ENCODE measurements around the gene ZNF76. TPM values are rescaled to one million over a fixed set of nuclear protein-coding genes. Genes with fewer than 3 reads are reported as not detected.

Gene ZNF76
- total RNA-seq, 4 donors from 2014 or later = 19.6 to 52.5 (median 27.5) TPM

- Histone ChIP-seq H3K36me3 (peaks cover 10% of the 10 kb centered on the region), H3K9me3 (no peaks in the 10 kb centered on the region), H3K27ac (peak within 1 kb of the TSS; percentile 86), H3K27me3 (no peaks in the 10 kb centered on the region), H3K4me1 (peaks cover 32% of the 10 kb centered on the region), H3K4me3 (peak within 1 kb of the TSS; percentile 85)
- WGBS = under 1% methylated on average over 16 of the region's 77 CpGs
- peak; percentile 99 for DNase-seq (ENCODE audit: low spot score in 2 of 2)
- TF ChIP-seq POLR2A (IDR thresholded peaks at IDR 0.05) = peak in 1 of 2 donors; percentile 85
- TF ChIP-seq CTCF (IDR thresholded peaks at IDR 0.05) = peak; percentile 98 to 99
- TF ChIP-seq POLR2AphosphoS5 (IDR thresholded peaks at IDR 0.05) = peak; percentile 5 to 91 (median 73)
- TF ChIP-seq EP300 (IDR thresholded peaks at IDR 0.05) = no peak
Observed at GRCh38 chr6:35342258-35343091, 82.9 kb downstream of the ZNF76 start, which contains the start of gene PPARD. Gene PPARD (plus strand): TSS chr6:35342558. CDS start chr6:35411088, 68,530 bp downstream.

DNA sequence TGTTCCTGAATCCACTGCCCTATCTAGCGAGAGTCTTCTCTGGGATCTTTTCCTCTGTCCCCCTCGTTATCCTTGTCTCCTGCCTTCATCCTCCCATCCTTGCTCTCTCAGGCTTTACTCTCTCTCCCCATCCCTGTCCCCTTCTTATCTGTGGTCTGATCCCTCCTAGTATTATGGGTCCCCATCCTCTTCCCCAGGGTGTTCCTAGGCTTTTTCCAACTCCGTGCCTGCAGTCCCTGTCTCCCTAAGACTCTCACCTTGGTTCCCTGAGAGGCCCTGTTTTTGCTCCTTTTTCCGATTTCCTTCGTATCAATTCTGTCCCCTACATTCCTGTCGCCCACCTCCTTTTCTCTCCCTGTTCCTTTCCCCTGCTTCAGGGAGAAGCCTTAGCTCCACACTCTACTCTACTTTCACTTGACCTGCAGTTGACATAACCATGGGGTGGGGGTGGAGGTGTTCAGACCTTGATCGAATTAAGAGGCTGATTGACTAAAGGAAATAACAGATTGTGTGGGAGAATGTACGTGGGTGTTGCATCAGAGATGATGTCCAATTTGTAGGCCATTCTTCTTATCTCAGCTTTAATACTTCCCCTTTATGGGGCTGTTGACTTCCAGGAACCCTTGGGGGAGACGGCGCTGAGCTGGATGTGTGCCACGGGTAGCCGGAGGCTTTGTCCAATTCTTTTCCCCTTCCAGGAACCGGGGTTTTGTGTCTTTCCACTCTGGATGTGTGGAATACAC lies 83.7 kb downstream of the ZNF76 start:
- H3K9me3 ChIP-seq = no peaks in the 10 kb centered on the region
- H3K27me3 ChIP-seq = no peaks in the 10 kb centered on the region
- peaks cover 32% of the 10 kb centered on the region for H3K4me1 ChIP-seq
- DNase-seq (ENCODE audit: low spot score in 2 of 2) = peak in 1 of 2 donors; percentile 79
- H3K36me3 ChIP-seq = peaks cover 18% of the 10 kb centered on the region
- H3K4me3 ChIP-seq = peak overlapping the region; percentile 85
- TF ChIP-seq POLR2A (IDR thresholded peaks at IDR 0.05) = no peak
- no peak for TF ChIP-seq EP300 (IDR thresholded peaks at IDR 0.05)
- TF ChIP-seq CTCF (IDR thresholded peaks at IDR 0.05) = no peak
- no peak for TF ChIP-seq POLR2AphosphoS5 (IDR thresholded peaks at IDR 0.05)
- H3K27ac ChIP-seq = peak overlapping the region; percentile 86
- WGBS = 9% methylated on average over 13 of the region's 13 CpGs

DNA sequence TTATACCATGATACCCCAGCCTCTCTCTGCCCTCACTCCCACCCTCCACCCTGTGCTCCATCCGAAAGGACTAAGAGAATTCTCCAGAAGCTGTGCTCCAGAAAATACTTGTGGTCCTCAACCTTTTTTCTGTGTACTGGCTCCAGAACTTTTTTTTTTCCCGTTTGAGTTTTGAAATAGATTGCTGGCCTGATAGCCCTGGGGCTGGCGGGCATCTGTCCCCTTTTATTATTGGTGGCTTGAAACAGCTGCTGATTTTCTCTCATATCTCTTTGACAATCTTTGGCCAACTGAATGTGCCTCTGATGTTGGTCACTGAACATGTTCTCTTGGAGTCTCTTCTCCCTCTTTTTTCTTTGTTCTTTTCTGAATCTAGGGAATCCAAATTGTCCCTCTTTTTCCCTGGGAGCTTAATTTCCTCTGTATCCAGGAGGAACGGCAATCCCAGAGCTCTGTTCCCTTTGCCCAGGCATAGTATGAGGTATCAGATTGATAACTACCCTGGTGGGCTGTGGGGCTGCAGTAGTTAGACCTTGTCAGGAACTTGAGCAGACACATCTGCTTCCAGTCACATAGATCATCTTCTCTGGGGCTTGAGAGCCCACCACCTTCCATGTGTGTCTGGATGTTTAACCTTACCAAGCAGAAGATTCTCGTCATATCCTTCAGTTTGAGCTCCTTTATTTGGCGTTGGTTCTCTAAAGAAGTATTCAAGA lies 84.5 kb downstream of the ZNF76 start:
- 52% methylated on average over 6 of the region's 6 CpGs for WGBS
- peaks cover 32% of the 10 kb centered on the region for H3K4me1 ChIP-seq
- peak overlapping the region; percentile 85 for H3K4me3 ChIP-seq
- no peaks in the 10 kb centered on the region for H3K27me3 ChIP-seq
- no peak for DNase-seq (ENCODE audit: low spot score in 2 of 2)
- no peaks in the 10 kb centered on the region for H3K9me3 ChIP-seq
- H3K27ac ChIP-seq = no peak overlapping the region
- TF ChIP-seq POLR2A (IDR thresholded peaks at IDR 0.05) (no peak), CTCF (IDR thresholded peaks at IDR 0.05) (no peak), POLR2AphosphoS5 (IDR thresholded peaks at IDR 0.05) (no peak), EP300 (IDR thresholded peaks at IDR 0.05) (no peak)
- H3K36me3 ChIP-seq = peaks cover 26% of the 10 kb centered on the region

Other genes with a start within 250 kb of the ZNF76 start
- 1 to 10 TPM in 1 of 4 donors, not detected in 3; 4.2 TPM for gene TCP11, start 118.4 kb upstream of the ZNF76 start, total RNA-seq
- 1 to 10 TPM in 1 of 4 donors, under 1 TPM in 3; 0.23 to 1.1 (median 0.73) TPM for gene SCUBE3, start 45.8 kb upstream of the ZNF76 start, total RNA-seq
- gene DEF6, start 38.1 kb downstream of the ZNF76 start, total RNA-seq = 10 to 100 TPM; 28.0 to 99.9 (median 35.5) TPM
- gene PPARD, start 82.8 kb downstream of the ZNF76 start, total RNA-seq = 10 to 100 TPM; 23.4 to 31.4 (median 26.9) TPM
- 10 to 100 TPM; 20.6 to 25.6 (median 21.6) TPM for gene FANCE, start 192.6 kb downstream of the ZNF76 start, total RNA-seq
- gene RPL10A, start 208.7 kb downstream of the ZNF76 start, total RNA-seq = 1,000 to 10,000 TPM; 1,092 to 2,148 (median 1,858) TPM
- gene TEAD3, start 237.3 kb downstream of the ZNF76 start, total RNA-seq = 10 to 100 TPM; 39.0 to 55.4 (median 51.5) TPM

All from suprapubic skin (tissue), 4 donors.